ENCODE results near the gene SEMA3B. TPM values are rescaled to one million over a fixed set of nuclear protein-coding genes. Genes with fewer than 3 reads are reported as not detected.
"Not testable (repeated sequence)": the region's sequence is repeated elsewhere in the genome, so short reads cannot be mapped to it uniquely, and the experiment has no call there.

Gene SEMA3B
- total RNA-seq, 1 donor from 2014 or later, result 22.1 TPM

DNA sequence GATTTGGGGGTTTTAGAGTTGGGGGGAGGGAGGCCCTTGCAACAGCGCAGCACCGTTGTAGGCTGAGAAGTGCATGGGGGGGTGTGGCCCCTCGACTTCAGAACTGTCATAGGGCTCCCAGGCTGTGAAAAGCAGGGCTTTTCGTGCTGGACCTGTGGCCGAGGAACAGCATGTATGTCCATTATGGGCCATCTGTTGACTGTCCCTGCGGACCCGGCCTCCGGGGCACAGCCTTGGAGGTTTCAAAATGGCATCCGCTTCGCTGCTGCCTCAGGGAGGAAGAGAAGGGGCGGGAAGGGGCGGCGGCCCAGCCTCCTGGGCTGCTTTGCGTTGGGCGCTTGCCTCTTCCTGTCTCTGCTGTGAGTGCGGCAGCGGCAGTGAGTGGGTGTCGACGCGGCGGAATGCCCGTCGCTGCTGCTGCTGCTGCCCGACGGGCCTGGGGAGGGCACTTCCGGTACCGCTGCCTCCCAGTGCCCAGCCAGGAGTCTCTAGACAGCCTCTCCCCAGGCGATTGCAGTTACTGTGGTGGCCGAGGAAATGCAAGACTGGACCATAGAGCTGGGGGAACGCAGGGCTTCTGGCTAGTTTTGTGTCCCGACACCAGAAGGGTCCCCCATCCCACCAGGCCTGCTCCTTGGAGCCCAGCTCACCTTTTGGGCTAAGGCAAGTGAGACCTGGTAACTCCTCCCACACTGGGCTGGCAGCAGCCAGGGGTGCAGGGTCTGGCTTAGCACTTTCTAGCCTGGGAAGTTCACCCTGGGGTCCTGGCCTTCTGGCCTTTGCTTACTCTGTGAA is 31.0 kb upstream of the SEMA3B start:
- peak; percentile 94 for DNase-seq (ENCODE audit: low spot score)

- peak; percentile 95 for DNase-seq (ENCODE audit: low spot score)
Measured at GRCh38 chr3:50238549-50239026, 30.4 kb upstream of the SEMA3B start.

GRCh38 chr3:50239649-50240048 is 29.3 kb upstream of the SEMA3B start:
- DNase-seq (ENCODE audit: low spot score), result no peak

- no peak for DNase-seq (ENCODE audit: low spot score)
Measured at GRCh38 chr3:50241163-50241562, 27.8 kb upstream of the SEMA3B start.

DNA sequence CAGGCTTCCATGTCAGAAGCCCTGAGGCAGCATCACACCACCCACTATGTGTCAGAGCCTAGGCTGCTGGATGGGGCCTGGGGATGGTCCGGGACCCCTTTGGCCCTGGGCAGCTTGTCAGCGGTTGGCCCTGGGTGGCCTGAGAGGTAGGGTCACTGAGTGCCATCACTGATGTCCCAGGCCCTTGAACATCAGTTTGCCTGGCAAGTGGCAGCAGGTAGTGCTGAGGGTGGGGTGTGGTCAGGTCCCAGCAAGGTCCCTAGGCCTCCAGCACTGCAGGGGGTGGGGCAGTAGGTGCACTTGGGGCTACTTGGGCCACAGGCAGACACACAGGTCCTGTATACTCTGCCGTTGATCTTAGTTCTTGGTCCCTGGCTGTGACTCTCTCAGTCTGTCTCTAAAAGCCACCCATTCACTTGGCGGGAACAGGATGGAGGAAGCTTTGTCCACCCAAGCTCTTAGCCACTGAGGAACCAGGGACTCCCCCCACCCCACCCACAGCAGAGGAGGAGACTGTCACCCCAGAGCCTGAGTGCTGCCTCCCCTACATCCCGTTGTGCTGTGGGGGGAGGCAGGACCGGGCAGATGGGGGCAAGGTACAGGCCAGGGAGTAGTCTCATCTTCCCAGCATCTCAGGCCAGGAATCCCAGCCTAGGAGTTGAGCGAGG is 27.1 kb upstream of the SEMA3B start:
- DNase-seq (ENCODE audit: low spot score), result no peak

- DNase-seq (ENCODE audit: low spot score), result no peak
Measured at GRCh38 chr3:50242381-50242770, 26.6 kb upstream of the SEMA3B start.

DNA sequence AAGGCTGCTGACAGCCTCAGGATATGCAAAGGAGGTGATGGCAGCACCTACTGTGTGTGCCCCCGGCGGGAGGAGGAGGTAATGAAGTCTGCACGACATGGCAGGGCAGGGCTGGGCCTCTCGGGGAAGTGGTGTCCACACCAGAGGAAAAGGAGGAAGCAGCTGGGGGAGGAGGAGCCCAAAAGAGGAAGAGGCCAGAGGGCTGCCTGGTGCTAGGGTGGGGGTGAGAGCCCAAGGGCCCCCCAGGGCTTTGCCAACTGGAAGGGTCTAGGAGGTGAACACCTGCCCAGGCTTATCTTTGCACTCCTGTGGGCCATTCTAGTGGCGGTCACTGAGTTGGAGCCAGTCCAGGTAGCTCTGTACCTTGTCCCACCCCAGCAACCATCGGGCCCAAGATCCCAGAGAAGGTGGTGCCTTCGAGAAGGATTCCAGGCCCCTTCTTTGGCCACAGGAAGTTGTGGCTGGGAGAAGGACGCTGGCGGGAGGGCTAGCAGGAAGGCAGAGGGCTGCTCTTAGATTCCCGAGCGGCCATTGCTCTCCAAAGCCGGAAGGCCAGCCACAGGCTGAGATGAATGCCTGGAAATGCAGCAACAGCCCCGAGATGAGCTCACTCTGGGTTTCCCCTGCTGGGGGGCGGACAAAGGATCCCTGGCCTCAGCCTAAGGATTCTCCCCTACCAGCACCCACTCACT is 25.9 kb upstream of the SEMA3B start:
- DNase-seq (ENCODE audit: low spot score), result no peak

DNA sequence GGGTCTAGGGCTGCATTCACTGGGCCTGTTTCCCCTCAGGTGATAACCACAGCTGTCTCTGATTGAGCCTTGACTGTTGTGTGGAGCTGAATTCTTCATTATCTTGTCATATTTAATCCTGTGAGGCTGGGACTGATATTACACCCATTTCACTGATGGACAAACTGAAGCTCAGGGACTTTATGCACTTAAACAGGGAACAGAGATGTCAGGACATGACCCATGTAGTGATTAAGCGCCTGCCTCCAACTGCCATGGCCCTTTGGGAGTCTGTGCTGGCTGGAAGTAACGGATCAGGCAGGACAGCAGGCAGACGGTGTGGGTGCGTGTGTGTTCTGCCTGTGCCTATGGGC is 25.4 kb upstream of the SEMA3B start:
- DNase-seq (ENCODE audit: low spot score), result no peak

DNA sequence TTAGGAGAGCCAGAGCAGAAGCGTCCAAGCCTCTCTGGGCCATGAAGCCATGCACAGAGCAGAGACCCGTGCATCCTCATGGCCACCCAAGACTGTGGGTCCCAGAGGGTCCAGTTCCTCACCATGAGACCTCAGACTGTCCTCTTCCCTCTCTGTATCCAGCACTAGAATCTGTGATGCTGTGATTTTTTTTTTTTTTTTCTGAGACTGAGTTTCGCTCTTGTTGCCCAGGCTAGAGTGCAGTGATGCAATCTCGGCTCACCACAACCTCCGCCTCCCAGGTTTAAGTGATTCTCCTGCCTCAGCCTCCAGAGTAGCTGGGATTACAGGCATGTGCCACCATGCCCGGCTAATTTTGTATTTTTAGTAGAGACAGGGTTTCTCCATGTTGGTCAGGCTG is 24.1 kb upstream of the SEMA3B start:
- DNase-seq (ENCODE audit: low spot score), result not testable (repeated sequence)

- DNase-seq (ENCODE audit: low spot score), result no peak
Measured at GRCh38 chr3:50245251-50245745, 23.6 kb upstream of the SEMA3B start.

GRCh38 chr3:50245831-50246516 is 23.0 kb upstream of the SEMA3B start:
- peak; percentile 97 for DNase-seq (ENCODE audit: low spot score)

DNA sequence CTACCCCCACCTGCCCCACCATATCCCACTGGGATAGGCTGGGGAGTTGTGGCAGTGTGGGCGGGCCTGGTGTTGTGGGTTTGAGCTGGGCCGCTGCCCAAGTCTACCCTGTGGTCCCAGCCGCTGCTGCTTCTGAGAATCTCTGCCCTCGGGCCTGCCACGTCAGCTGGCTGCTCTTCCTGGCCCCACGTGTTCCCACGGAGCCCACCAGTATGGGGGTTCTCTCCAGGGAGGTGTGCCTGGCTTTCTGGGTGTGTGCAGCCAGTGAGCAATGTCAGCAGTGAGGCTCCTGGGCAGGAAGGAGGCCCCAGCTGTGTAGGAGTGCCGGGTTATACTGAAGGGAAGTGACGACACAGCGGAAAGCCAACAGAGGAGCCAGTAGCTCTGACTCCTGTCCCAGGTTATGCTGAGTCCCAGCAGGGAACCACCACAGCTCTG is 22.4 kb upstream of the SEMA3B start:
- no peak for DNase-seq (ENCODE audit: low spot score)

- no peak for DNase-seq (ENCODE audit: low spot score)
Measured at GRCh38 chr3:50248387-50248786, 20.6 kb upstream of the SEMA3B start.

DNA sequence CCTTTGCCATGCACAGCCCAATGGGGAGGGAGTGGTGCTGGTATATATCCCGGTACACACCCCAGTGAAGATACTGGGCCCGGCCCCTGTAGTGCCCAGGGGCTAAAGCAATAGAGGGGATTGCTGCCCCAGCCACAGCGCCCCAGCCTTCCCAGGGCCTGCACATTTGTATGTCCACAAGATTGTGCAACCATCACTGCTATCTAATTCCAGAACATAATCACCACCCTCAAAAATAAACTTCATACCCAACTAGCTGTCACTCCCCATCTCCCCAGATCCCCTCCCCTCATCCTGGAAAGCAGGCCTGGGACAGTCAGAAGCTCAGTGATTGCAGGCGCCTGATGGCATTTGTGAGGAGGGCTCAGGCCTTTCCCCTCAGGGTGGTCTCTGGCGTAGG is 19.5 kb upstream of the SEMA3B start:
- DNase-seq (ENCODE audit: low spot score), result no peak

DNA sequence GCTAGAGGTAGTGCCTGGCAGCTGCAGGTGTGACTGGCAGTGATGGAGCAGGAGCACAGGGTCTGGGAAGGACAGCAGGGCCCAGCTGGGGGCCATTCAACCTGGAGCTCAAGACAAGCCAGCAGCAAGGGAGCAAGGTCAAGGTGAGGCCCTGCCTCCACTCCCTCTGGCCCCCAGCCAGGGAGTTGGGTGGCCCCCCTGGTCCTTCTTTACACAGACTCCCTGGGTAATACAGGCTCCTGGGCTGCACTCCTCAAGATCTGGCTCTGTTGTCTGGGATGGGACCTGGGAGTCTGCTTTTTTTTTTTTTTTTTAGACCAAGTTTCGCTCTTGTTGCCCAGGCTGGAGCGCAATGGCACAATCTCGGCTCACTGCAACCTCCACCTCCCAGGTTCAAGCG is 18.4 kb upstream of the SEMA3B start:
- DNase-seq (ENCODE audit: low spot score), result no peak

GRCh38 chr3:50251220-50251619 is 17.7 kb upstream of the SEMA3B start:
- DNase-seq (ENCODE audit: low spot score), result no peak

DNA sequence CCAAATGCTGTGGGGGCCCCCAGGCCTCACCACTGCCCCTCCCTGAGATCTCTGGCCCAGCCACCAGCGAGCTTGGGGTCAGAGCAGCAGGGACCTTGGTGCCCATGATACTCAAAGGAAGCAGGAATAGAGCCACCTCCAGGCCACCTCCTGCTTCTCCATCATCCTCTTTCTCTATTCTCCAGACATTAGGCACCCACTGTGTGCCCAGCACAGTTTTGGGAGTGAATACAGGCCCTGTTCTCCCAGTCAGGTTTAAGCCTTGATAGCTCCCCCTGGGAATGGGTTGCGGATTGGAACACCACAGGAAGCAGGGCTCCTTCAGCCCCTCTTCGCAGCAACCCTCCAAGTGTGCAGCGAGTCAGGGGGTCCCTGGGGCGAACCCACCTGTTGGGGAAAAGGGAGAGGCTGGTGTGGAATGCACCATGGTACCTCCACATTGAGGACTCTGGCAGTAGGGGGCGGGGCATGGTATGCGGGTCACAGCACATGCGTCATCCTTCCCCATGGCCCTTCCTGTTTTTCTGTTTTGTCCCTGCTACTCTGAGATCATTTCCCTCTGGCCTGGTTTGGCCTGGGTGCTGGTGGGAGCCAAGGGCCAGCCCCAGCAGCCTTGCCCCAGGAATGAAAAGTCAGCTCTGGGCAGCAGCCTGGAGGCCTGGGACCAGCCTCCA is 14.2 kb upstream of the SEMA3B start:
- no peak for DNase-seq (ENCODE audit: low spot score)

GRCh38 chr3:50255251-50255615 is 13.7 kb upstream of the SEMA3B start:
- no peak for DNase-seq (ENCODE audit: low spot score)

DNA sequence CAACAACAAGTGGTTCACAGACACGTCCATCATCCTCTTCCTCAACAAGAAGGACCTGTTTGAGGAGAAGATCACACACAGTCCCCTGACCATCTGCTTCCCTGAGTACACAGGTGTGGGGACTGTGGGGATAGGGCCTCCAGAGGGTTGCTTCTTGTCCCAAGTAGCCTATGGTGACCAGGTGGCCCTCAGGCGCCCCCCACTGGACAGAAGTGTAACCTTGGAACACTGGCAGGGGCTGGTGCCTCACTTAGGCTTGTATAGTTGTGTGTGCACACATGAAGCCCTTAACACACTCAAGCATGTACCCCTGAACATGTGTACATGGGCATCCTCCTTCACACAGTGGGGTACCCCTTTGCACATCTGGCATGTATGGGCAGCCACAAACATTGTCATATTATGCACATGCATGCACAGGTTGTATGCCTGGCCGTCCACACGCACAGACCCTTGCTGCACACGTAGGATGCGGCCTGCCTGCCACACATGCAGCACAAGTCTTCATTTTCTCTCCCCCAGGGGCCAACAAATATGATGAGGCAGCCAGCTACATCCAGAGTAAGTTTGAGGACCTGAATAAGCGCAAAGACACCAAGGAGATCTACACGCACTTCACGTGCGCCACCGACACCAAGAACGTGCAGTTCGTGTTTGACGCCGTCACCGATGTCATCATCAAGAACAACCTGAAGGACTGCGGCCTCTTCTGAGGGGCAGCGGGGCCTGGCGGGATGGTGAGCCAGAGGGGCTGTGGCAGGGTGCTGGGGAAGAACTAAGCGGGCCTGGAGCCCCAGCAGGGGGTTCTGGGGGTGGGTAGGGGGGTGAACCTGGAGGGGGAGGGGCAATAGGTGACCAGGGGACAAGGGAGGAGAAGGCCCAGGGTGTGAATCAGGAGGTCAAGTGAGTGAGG is 11.7 kb upstream of the SEMA3B start:
- no peak for DNase-seq (ENCODE audit: low spot score)
